Astrocyte (in vitro differentiated cells and primary cell): Measurements from ENCODE around the gene USP21. TPM values are rescaled to one million over a fixed set of nuclear protein-coding genes. Genes with fewer than 3 reads are reported as not detected.

Experiments
- DNase-seq: peaks from one replicate; pipeline ENCODE4 v3.0.0-alpha.2; 2010; ENCODE audit warnings: low read depth
- FAIRE-seq: peaks from 2 replicates; lab custom pipeline; 2011; peaks lifted over from hg19 to GRCh38; lab: Jason Lieb, UNC
- H2AFZ ChIP-seq: 2 replicates; pipeline ENCODE4 v1.6.0; 2012; ENCODE audit warnings: low read depth, low read length, inconsistent platforms
- H3K27ac ChIP-seq: 2 replicates; pipeline ENCODE4 v1.5.1; 2011; ENCODE audit warnings: low read depth, low read length, inconsistent platforms
- H3K27me3 ChIP-seq: 2 replicates; pipeline ENCODE4 v1.6.0; 2011; ENCODE audit warnings: low read length, inconsistent platforms; ENCODE audit not compliant: insufficient read depth
- H3K36me3 ChIP-seq: 2 replicates; pipeline ENCODE4 v1.5.1; 2011; ENCODE audit warnings: low read length, inconsistent platforms; ENCODE audit not compliant: insufficient read depth
- H3K4me1 ChIP-seq: 2 replicates; pipeline ENCODE4 v1.5.1; 2011; ENCODE audit warnings: low read length, inconsistent platforms; ENCODE audit not compliant: insufficient read depth
- H3K4me2 ChIP-seq: 2 replicates; pipeline ENCODE4 v1.6.0; 2012; ENCODE audit warnings: low read length, inconsistent platforms
- H3K4me3 ChIP-seq: 2 replicates; pipeline ENCODE4 v1.5.1; 2011; ENCODE audit warnings: low read depth, mild to moderate bottlenecking, low read length, inconsistent platforms; ENCODE audit not compliant: insufficient read depth
- H3K79me2 ChIP-seq: 2 replicates; pipeline ENCODE4 v1.6.0; 2012; ENCODE audit warnings: mild to moderate bottlenecking, low read length, inconsistent platforms; ENCODE audit not compliant: insufficient read depth
- H3K9ac ChIP-seq: 2 replicates; pipeline ENCODE4 v1.6.0; 2012; ENCODE audit warnings: mild to moderate bottlenecking, low read length, inconsistent platforms
- H3K9me3 ChIP-seq: 2 replicates; pipeline ENCODE4 v1.5.1; 2012; ENCODE audit warnings: low read depth, mild to moderate bottlenecking, low read length, inconsistent platforms; ENCODE audit not compliant: insufficient read depth
- H4K20me1 ChIP-seq: 2 replicates; pipeline ENCODE4 v1.6.0; 2012; ENCODE audit warnings: low read length, inconsistent platforms; ENCODE audit not compliant: insufficient read depth
- H3K27ac Mint-ChIP-seq: one replicate; pipeline ENCODE4 v1.8.0; 2021; ENCODE audit warnings: mild to moderate bottlenecking, mixed read lengths; ENCODE audit not compliant: unreplicated experiment
- H3K27me3 Mint-ChIP-seq: one replicate; pipeline ENCODE4 v1.8.0; 2021; ENCODE audit warnings: low read depth, mixed read lengths; ENCODE audit not compliant: unreplicated experiment
- H3K36me3 Mint-ChIP-seq: one replicate; pipeline ENCODE4 v1.8.0; 2021; ENCODE audit warnings: low read depth, mixed read lengths; ENCODE audit not compliant: unreplicated experiment
- H3K4me1 Mint-ChIP-seq: one replicate; pipeline ENCODE4 v1.8.0; 2021; ENCODE audit warnings: low read depth, mixed read lengths; ENCODE audit not compliant: unreplicated experiment
- H3K4me3 Mint-ChIP-seq: one replicate; pipeline ENCODE4 v1.8.0; 2021; ENCODE audit warnings: mild to moderate bottlenecking, moderate library complexity, mixed read lengths; ENCODE audit not compliant: unreplicated experiment
- H3K9me3 Mint-ChIP-seq: one replicate; pipeline ENCODE4 v1.8.0; 2021; ENCODE audit warnings: mild to moderate bottlenecking, mixed read lengths; ENCODE audit not compliant: unreplicated experiment
- EZH2 ChIP-seq: IDR thresholded peaks from 2 replicates; pipeline ENCODE4 v1.6.1; 2012; ENCODE audit warnings: mild to moderate bottlenecking, low read length, inconsistent platforms; ENCODE audit not compliant: insufficient read depth
- total RNA-seq: library from RNA; stranded (reverse); gene quantifications from 2 replicates; pipeline ENCODE4 v1.2.1, GENCODE V29; 2021
- TF ChIP-seq, protein P1 (sequence below): IDR thresholded peaks from 2 replicates; pipeline ENCODE4 v1.5.1; 2011; ENCODE audit warnings: low read depth, mild to moderate bottlenecking, inconsistent platforms, low read length, moderate library complexity; ENCODE audit not compliant: insufficient read depth

USP21 gene
- total RNA-seq, 1 donor from 2014 or later, result 14.4 TPM

DNA sequence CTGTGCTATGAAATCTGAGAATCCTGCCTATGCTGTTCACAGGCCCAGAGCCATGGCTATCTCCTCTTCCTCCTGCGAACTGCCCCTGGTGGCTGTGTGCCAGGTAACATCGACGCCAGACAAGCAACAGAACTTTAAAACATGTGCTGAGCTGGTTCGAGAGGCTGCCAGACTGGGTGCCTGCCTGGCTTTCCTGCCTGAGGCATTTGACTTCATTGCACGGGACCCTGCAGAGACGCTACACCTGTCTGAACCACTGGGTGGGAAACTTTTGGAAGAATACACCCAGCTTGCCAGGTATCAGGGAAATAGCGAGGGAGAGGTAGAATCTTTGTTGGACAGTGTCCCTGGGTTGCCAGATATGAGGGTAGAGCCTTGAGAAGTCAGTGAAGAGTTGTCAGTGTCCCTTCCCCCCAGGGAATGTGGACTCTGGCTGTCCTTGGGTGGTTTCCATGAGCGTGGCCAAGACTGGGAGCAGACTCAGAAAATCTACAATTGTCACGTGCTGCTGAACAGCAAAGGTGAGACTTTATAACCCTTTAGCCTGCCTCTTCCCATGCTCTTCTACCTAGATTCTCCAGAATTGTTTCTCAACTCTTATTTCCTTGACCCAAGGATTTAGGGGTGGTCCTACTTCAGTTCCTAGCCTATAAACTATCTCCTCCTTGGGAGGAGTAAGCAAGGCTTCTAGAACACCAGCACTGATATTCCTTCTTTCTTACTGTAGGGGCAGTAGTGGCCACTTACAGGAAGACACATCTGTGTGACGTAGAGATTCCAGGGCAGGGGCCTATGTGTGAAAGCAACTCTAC, 40.0 kb upstream of the USP21 start:
- Mint-ChIP-seq H3K4me3 (peak overlapping the region; percentile 95), H3K4me1 (peaks cover 31% of the 10 kb centered on the region), H3K36me3 (peaks cover 22% of the 10 kb centered on the region), H3K27ac (peak overlapping the region; percentile 98), H3K27me3 (no peaks in the 10 kb centered on the region), H3K9me3 (no peaks in the 10 kb centered on the region)
- no peak overlapping the region for H2AFZ ChIP-seq
- peak overlapping the region; percentile 98 for H3K27ac ChIP-seq
- DNase-seq (peak; percentile 71), FAIRE-seq (no peak)
- H3K9ac ChIP-seq, result peak overlapping the region; percentile 99
- peaks cover 29% of the 10 kb centered on the region for H3K4me1 ChIP-seq
- peaks cover 29% of the 10 kb centered on the region for H3K36me3 ChIP-seq
- peaks cover 69% of the 10 kb centered on the region for H3K79me2 ChIP-seq
- TF ChIP-seq EZH2, result no peak
- TF ChIP-seq, protein P1, sequence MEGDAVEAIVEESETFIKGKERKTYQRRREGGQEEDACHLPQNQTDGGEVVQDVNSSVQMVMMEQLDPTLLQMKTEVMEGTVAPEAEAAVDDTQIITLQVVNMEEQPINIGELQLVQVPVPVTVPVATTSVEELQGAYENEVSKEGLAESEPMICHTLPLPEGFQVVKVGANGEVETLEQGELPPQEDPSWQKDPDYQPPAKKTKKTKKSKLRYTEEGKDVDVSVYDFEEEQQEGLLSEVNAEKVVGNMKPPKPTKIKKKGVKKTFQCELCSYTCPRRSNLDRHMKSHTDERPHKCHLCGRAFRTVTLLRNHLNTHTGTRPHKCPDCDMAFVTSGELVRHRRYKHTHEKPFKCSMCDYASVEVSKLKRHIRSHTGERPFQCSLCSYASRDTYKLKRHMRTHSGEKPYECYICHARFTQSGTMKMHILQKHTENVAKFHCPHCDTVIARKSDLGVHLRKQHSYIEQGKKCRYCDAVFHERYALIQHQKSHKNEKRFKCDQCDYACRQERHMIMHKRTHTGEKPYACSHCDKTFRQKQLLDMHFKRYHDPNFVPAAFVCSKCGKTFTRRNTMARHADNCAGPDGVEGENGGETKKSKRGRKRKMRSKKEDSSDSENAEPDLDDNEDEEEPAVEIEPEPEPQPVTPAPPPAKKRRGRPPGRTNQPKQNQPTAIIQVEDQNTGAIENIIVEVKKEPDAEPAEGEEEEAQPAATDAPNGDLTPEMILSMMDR, result peak; percentile 48
- peak overlapping the region; percentile 86 for H3K4me2 ChIP-seq
- H3K27me3 ChIP-seq, result no peaks in the 10 kb centered on the region
- H4K20me1 ChIP-seq, result peaks cover 32% of the 10 kb centered on the region
- no peaks in the 10 kb centered on the region for H3K9me3 ChIP-seq
- H3K4me3 ChIP-seq, result peak overlapping the region; percentile 98

DNA sequence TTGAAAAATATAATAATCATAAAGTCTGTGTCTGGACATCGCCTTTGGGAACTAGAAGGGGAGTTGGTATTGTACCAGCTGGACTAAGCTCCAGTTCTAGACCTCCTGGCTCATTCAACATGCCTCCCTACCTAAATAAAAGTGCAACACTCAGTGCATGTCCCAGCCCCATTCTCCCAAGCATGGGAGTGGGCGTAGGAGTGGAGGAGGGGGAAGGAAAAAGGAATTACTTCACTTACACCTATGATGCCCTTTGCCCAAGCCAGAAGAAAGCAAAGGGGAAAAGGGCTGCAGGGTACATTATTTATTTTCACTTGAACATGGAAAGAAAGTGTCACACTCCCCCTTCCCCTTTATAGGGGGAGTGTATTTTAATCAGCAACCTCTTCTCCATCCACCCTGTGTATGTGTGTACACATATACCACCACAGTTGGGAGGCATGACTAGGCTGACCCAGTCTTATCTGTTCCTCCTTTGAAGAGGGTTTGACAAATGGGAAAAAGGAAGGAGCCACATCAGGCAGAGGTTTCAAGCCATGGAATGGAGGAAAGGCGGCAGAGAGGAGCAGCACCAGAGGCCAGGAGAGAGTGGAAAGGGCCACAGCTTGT, 38.2 kb upstream of the USP21 start:
- Histone ChIP-seq H3K4me1 (peaks cover 20% of the 10 kb centered on the region), H2AFZ (no peak overlapping the region), H4K20me1 (peaks cover 35% of the 10 kb centered on the region), H3K4me3 (no peak overlapping the region), H3K79me2 (peaks cover 68% of the 10 kb centered on the region), H3K27ac (no peak overlapping the region), H3K9me3 (no peaks in the 10 kb centered on the region), H3K9ac (no peak overlapping the region), H3K4me2 (no peak overlapping the region), H3K27me3 (no peaks in the 10 kb centered on the region), H3K36me3 (peaks cover 33% of the 10 kb centered on the region)
- no peak for TF ChIP-seq EZH2
- TF ChIP-seq, protein P1, result no peak
- no peak for FAIRE-seq
- H3K4me3 Mint-ChIP-seq, result peak overlapping the region; percentile 71
- peak overlapping the region; percentile 66 for H3K27ac Mint-ChIP-seq
- peaks cover 25% of the 10 kb centered on the region for H3K4me1 Mint-ChIP-seq
- no peak for DNase-seq
- H3K9me3 Mint-ChIP-seq, result no peaks in the 10 kb centered on the region
- H3K36me3 Mint-ChIP-seq, result peaks cover 25% of the 10 kb centered on the region
- H3K27me3 Mint-ChIP-seq, result no peaks in the 10 kb centered on the region

DNA sequence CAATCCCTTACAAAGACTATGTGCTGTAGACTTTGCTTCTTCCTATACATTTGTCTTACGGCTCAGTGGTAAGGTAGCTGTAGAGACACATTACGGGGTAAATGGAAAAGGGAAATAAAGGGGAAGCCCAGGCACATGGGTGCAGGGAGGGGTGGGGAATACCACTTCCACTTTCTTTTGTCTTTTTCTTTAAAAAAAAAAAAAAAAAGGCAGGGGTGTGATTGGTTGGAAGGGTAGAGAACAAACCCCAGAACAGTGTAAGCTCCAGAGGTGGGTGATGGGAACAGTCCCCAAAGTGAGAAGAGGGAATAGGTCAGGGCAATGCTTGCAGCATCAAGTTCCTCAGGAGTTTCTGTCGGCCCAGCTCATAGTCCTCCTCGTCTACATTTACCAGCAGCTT, 37.5 kb upstream of the USP21 start:
- DNase-seq, result no peak
- H3K27me3 Mint-ChIP-seq, result no peaks in the 10 kb centered on the region
- Histone ChIP-seq H3K79me2 (peaks cover 66% of the 10 kb centered on the region), H3K27ac (no peak overlapping the region), H3K4me3 (no peak overlapping the region), H2AFZ (no peak overlapping the region), H3K4me2 (no peak overlapping the region), H3K9ac (no peak overlapping the region), H3K9me3 (no peaks in the 10 kb centered on the region), H3K27me3 (no peaks in the 10 kb centered on the region), H3K36me3 (peaks cover 36% of the 10 kb centered on the region), H4K20me1 (peaks cover 39% of the 10 kb centered on the region), H3K4me1 (peaks cover 17% of the 10 kb centered on the region)
- H3K4me1 Mint-ChIP-seq, result peaks cover 29% of the 10 kb centered on the region
- H3K27ac Mint-ChIP-seq, result no peak overlapping the region
- TF ChIP-seq, protein P1, result no peak
- TF ChIP-seq EZH2, result no peak
- FAIRE-seq, result no peak
- H3K4me3 Mint-ChIP-seq, result no peak overlapping the region
- H3K36me3 Mint-ChIP-seq, result peaks cover 27% of the 10 kb centered on the region
- no peaks in the 10 kb centered on the region for H3K9me3 Mint-ChIP-seq
